NCI-H187 treated with DMSO at 0.1 percent for 48 hours (cell line): Measurements from ENCODE around the gene RBM28.

Experiments used
- DNase-seq: peaks from one replicate; lab custom pipeline; 2025; lab: John Stamatoyannopoulos, UW

Gene RBM28

DNA sequence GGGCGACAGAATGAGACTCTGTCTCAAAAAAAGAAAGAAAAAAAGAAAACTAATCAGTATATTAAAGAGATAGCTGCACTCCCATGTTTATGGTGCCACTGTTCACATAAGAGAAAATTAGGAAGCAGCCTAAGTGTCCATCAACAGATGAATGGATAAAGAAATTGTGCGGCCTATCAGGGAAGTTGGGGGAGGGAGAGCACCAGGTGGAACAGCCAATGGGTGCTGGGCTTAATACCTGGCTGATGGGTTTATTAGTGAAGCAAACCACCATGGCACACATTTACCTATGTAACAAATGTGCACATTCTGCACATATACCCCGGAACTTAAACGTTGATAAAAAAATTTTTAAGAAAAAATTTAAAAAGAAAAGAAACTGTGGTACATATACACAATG, 26.8 kb upstream of the RBM28 start:
- no peak for DNase-seq

DNA sequence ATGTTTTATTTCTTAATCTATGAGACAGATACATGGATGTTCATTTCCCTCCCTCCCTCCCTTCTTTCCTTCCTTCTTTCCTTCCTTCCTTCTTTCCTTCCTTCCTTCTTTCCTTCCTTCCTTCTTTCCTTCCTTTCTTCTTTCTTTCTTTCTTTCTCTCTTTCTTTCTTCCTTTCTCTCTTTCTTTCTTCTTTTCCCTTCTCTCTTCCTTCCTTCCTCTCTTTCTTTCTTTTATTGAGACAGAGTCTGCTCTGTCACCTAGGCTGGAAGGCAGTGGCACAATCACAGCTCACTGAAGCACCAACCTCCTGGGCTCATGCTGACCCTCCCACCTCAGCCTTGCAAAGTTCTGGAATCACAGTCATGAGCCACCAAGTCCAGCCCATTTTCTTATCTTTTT, 23.3 kb upstream of the RBM28 start:
- DNase-seq, result no peak

DNA sequence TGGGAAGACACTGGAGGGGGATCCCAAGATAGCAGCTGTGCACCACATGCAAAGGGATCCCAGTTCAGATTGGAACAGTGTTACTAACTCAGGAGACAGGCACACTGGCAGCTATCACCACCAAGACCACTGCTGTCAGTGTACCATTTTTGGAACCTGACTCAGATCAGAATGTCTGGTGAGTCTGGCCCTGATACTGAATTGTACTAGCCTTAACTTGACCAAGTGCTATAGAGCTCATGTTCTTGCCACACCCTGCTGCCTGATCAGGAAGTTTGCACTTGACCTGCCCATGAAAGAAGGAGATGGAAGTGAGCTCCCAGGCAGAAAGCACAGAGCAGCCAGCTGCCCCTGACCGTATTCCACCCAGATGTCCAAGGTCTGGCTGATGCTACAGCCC, 22.6 kb upstream of the RBM28 start:
- no peak for DNase-seq

- DNase-seq, result no peak
Observed at GRCh38 chr7:128365432-128365831, 21.7 kb upstream of the RBM28 start.

GRCh38 chr7:128364166-128364870, 20.6 kb upstream of the RBM28 start:
- DNase-seq, result no peak

DNA sequence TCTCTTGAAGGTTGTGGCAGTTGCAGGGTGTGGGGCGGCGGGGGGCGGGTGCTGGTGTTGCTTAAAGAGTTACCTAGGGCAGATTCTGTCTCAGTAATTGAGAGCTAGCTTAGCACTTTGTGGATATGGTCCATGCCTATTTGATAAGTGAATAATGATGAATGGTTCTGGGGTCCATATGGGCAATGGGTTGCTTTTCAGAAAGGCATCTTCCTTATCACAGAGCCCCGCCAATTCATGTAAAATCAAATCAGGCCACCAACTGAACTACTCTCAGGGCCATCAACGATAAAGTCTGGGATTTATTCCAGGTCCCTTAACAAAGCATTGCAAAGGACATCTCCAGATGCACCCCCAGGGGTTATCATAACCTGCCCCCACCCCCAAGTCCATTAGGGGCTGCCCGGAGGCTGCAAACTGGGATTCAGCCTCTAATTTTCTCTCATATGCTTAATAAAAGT, 19.6 kb upstream of the RBM28 start:
- DNase-seq, result no peak

DNA sequence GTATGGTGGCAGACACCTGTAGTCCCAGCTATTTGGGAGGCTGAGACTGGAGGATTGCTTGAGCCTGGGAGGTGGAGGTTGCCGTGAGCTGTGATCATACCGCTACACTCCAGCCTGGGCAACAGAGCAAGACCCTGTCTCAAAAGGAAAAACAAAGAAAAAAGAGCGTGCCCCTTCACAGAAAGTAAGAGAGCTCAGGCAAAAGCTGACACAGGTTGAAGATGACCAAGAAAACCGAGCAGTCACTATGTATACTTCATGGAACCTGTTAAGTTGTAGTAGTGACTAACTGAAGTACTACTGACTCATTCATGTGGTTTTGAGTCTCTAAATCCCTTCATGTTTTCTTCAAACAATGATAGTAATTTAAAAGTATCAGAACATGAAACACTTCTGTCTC, 19.0 kb upstream of the RBM28 start:
- no peak for DNase-seq

DNA sequence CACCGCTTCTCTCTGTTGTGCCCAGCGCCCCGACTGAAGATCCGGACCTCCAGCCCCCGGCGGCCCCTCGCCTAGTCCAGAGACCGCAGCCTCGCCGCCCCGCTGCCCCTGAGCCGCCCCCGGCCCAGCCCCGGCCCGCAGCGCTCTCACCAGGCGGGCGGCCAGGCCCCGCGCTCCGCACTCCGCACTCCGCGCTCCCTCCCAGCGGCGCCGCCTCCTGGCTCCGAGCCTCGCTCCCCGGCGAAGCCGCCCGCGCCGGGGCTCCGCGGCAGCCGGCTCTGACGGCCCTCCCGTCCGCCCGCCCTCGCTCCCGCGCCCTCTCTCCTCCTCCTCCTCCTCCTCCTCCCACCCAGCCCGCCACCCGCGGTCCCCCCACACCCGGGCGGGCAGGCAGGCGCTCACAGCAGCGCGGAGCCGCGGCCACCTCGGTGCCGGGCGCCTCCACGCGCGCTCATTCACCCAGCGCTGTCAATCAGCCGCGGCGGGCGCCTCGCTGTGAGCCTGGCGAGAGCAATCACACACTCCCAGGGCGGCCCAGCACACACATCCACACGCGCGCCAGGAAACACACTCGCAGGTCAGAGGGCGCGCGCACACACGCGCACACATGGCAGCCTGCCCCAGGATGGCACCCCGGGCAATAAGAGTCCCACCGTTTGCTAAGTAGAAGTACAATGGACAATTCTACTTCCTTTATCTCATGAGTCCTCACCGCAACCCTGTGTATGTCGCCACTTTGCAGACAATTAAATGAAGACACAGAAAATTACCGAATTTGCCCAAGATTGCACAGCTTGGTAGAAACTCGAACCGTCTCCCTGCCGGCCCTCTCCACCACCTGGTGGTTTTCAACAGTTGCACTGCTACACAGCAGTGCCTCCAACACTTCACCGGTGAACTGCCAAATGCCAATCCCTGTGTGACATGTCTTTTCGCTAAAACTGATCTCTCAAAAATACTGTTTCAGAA, 18.0 kb upstream of the RBM28 start, which contains the start of gene PRRT4:
PRRT4 (minus strand) TSS at position 280 of the 969 bp plus-strand sequence.
- no peak for DNase-seq

GRCh38 chr7:128360359-128360678, 16.6 kb upstream of the RBM28 start:
- DNase-seq, result no peak

DNA sequence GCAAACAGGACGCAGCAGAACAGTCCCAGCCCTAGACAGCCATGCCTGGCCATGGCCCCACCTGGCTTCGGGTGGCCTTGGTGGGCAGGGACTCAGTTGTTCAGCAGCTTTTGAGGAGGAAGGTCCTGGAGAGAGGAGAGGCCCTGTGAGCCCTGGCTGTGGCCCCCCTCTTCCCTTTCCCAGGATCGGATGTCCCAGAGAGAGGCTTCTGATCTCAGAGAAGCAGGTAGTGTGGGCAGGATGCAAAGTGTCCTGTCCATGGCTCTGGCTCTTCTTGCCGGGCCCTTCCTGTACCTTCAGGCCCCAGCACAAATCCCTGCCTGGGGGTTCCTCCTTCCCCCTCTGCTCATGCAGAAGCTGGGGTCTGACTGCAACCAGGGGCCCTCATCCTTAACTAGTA, 16.2 kb upstream of the RBM28 start:
- no peak for DNase-seq

GRCh38 chr7:128359336-128359735, 15.6 kb upstream of the RBM28 start:
- DNase-seq, result no peak

DNA sequence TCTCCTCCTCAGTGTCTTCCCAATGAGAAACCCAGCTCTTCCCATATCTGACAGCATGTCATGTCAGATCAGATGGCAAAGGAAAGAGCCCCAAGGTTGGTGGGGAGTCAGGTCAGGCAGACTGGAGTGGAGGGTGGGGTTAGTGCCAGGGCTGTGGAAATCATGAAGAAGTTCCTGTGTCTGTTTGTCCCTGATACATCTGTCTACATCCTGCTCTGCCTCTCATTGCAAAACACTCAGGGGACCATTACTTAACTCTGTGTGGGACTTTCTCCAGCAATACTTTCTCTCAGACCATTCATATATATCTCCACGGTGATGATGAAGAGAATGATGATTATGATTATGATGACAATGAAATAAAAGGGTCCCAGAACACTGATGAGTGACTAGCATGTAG, 14.5 kb upstream of the RBM28 start:
- DNase-seq, result no peak

DNA sequence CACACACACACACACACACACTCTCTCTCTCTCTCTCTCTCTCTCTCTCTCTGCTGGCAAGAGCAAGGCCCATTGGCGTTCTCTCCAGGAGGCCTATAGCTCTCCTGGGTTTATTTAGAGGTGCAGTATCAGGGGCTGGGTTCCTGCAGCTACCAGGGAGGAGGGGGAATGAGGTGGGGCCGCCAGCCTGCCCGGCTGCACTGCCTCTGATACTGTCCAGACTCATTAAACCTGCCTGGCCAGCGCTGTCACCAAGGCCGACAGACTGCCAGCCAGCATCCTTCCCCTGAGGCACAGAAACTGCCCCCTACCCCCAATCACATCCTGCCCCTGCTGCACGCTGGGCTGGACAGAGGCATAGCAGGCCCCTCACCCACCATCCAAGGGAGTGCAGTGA, 13.5 kb upstream of the RBM28 start:
- DNase-seq, result no peak

GRCh38 chr7:128356546-128357216, 13.0 kb upstream of the RBM28 start:
- DNase-seq, result no peak

GRCh38 chr7:128353610-128354009, 9.9 kb upstream of the RBM28 start:
- no peak for DNase-seq

DNA sequence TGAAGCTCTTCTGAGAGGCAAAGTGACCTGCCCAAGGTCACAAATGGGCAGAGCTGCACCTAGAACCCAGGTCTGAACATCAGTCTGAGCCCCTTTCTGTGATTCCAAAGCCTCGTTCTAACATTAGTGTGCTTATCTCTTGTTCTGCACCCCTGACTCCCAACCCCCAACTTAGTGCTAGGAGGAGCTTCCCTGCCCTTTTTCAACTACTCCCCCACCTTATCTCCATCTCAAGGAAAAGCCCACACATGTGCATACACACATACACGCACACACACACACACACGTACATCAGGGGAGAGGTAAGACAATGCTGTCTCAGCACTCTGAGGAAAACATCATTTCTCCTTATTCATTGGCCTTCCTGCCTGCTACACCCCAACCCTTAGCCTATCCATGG, 9.5 kb upstream of the RBM28 start:
- no peak for DNase-seq

DNA sequence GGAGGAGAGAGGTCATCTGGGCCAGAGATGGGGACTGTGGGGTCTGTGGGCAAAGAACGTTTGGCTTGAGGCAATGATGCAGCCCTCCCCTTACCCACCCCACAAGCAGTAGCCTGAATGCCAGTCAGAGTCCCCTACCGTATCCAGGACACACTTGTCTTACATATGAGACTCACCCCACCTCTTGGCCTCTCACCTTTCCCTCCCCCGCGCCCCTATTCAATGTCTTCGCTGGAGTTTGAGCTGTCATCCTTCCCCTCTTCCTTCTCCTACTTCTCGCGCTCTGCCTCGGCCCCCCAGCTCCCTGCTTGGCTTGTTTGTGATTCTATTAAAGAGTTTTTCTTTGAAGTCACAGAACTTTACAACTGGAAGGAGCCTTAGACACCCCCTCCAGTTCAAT, 8.9 kb upstream of the RBM28 start:
- no peak for DNase-seq

DNA sequence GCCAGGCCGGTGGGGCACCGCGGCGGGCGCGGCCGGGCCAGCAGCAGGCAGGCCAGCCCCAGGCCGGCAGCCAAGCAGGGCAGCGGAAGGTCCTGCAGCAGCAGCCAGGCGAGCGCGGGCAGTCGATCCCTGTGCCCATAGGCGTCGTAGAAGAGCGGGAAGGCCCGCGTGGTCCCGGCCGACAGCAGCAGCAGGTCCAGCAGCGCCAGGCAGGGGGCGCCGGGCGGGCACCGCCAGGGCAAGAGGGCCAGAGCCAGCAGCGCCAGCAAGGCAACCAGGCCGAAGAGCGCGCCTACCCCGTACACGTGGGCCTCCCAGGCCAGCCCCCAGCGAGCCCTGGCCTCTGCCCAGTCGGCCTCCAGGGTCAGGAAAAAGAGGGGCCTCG, 8.4 kb upstream of the RBM28 start:
- DNase-seq, result no peak

- DNase-seq, result no peak
Observed at GRCh38 chr7:128351296-128352152, 7.8 kb upstream of the RBM28 start.

- no peak for DNase-seq
Observed at GRCh38 chr7:128350708-128351295, 7.1 kb upstream of the RBM28 start.

- DNase-seq, result no peak
Observed at GRCh38 chr7:128349466-128349825, 5.7 kb upstream of the RBM28 start.
